Neutrophil (primary cell): Measurements from ENCODE around the gene BLVRA.

ENCODE experiments used
- H3K27ac ChIP-seq: fragments of 200-600 bp; sonication (generic); 2 replicates; pipeline ENCODE4 v1.5.1; 2016; ENCODE audit warnings: mild to moderate bottlenecking, moderate library complexity
- H3K27me3 ChIP-seq: fragments of 200-600 bp; sonication (generic); 2 replicates; pipeline ENCODE4 v1.6.0; 2016; ENCODE audit warnings: mild to moderate bottlenecking
- H3K36me3 ChIP-seq: fragments of 200-600 bp; sonication (generic); 2 replicates; pipeline ENCODE4 v1.5.1; 2017
- H3K4me1 ChIP-seq, 2 experiments: fragments of 200-600 bp in 1 of 2; sonication (generic) in 1 of 2; 1 replicate in 1 of 2; 2 replicates in 1 of 2; pipeline versions ENCODE4 v1.5.1 to v1.6.1; 2013 to 2016; ENCODE audit warnings: low read depth in 1 of 2, low read length in 1 of 2, mild to moderate bottlenecking in 1 of 2, moderate library complexity in 1 of 2; ENCODE audit not compliant: control insufficient read depth in 1 of 2, insufficient read depth in 1 of 2
- H3K4me3 ChIP-seq, 2 experiments: fragments of 200-600 bp in 1 of 2; sonication (generic) in 1 of 2; 1 replicate in 1 of 2; 2 replicates in 1 of 2; pipeline ENCODE4 v1.5.1; 2013 to 2016; ENCODE audit warnings: low read depth in 1 of 2, low read length in 1 of 2, mild to moderate bottlenecking in 1 of 2, moderate library complexity in 1 of 2
- H3K9me3 ChIP-seq: fragments of 200-600 bp; sonication (generic); 2 replicates; pipeline ENCODE4 v1.5.1; 2016
- CTCF ChIP-seq: fragments of 200-600 bp; sonication (generic); IDR thresholded peaks from 2 replicates; pipeline ENCODE4 v1.5.1; 2016; ENCODE audit warnings: antibody characterized with exemption

Gene BLVRA

DNA sequence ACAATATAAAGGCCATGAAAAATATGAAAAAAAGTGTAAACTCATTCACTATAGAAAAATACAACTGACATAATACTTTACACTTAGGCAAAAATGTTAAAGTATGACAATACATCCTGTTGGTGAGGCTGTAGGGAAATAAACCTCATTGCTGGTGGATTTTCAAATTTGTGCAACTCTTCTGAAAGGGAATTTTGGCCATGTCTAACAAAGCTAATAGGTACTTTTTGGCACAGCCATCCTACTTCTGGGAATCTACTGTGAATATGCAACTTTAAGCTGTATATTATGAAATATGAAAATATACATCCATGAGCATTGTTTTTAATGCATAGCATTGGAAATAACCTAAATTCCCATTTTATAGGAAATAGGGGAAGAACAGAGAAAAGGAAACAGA lies 15.8 kb upstream of the BLVRA start:
- no peak overlapping the region for H3K4me3 ChIP-seq
- no peak for TF ChIP-seq CTCF
- H3K9me3 ChIP-seq: no peaks in the 10 kb centered on the region

GRCh38 chr7:43747328-43748105 lies 11.0 kb upstream of the BLVRA start:
- peaks cover 3 to 9% of the 10 kb centered on the region in 2 experiments for H3K4me1 ChIP-seq
- no peaks in the 10 kb centered on the region for H3K36me3 ChIP-seq
- H3K27ac ChIP-seq: no peak overlapping the region
- no peak for TF ChIP-seq CTCF
- H3K9me3 ChIP-seq: no peaks in the 10 kb centered on the region
- no peaks in the 10 kb centered on the region for H3K27me3 ChIP-seq
- H3K4me3 ChIP-seq: no peak overlapping the region

More for the DNA sequence above, 15.8 kb upstream of the BLVRA start:
- no peaks in the 10 kb centered on the region for H3K36me3 ChIP-seq
- no peak overlapping the region for H3K27ac ChIP-seq
- no peaks in the 10 kb centered on the region for H3K4me1 ChIP-seq
- no peaks in the 10 kb centered on the region for H3K27me3 ChIP-seq

DNA sequence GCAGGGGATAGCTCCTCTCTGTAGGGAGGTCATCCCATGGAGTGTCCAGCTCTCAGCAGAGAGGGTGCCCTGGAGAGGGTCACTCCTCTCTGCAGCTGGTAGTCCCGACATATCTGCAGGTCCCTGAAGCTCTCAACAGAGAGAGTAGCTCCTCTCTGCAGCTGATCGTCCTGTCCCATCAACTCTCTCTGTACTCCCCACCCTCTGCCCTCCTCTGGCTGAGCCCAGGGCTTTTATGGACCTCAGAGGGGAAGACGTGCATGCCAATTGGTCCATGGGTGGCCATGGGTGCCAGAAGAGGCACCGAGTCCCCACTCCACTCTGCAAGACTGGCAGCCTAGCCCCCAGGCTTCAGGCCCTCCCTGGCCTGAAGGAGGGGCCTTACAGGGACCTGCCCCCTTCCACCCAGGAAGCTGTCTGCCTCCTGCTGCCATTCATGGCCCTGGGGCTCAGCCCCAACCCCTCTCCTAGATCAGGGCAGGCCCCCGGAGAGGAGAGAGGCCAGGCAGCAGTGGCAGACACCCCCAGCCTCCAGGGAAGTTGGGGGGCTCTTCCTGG lies 9.0 kb upstream of the BLVRA start:
- Histone ChIP-seq H3K9me3 (no peaks in the 10 kb centered on the region), H3K27ac (no peak overlapping the region), H3K27me3 (no peaks in the 10 kb centered on the region), H3K36me3 (no peaks in the 10 kb centered on the region), H3K4me1 (peaks cover 3 to 9% of the 10 kb centered on the region in 2 experiments), H3K4me3 (no peak overlapping the region)
- no peak for TF ChIP-seq CTCF

DNA sequence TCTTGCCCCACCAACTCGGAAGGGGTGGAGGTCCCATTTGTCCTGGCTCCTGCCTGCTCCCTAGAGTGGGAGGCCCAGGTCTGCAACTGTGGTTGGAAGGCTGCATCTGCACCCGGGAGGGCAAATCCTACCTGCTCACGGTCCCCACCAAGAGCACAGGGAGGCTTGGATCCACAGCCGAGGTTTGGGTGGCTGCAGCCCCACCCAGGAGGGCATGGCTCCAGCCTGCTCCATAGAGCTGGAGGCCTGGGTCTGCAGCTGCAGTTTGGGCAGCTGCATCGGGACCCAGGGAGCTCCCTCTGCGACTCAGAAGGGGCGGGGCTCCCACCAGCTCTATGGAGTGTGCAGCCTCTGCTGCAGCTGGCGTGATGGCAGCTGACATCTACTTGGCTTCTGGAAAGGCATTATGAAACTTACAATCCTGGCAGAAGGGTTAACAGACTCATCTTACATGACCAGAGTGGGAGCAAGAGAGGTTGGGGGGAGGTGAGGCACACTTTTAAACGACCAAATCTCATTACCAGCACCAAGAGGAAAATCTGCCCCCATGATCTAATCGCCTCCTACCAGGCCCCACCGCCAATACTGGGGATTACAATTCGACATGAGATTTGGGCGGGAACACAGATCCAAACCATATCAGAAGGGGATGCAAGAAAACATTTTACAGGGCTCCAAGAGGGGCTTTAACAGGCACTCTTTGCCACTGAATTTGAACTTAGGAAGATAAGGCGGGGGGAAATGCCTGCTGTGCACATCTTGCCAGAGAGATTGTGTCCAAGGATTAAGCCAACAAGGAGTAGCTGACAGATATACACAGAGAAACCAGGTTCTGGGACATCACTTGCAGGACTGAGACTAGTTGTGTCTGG lies 8.2 kb upstream of the BLVRA start:
- Histone ChIP-seq H3K36me3 (no peaks in the 10 kb centered on the region), H3K9me3 (no peaks in the 10 kb centered on the region), H3K27me3 (no peaks in the 10 kb centered on the region), H3K4me3 (no peak overlapping the region), H3K27ac (no peak overlapping the region), H3K4me1 (peaks cover 3 to 9% of the 10 kb centered on the region in 2 experiments)
- no peak for TF ChIP-seq CTCF

GRCh38 chr7:43752411-43752810 lies 6.1 kb upstream of the BLVRA start:
- Histone ChIP-seq H3K9me3 (no peaks in the 10 kb centered on the region), H3K27ac (no peak overlapping the region), H3K4me3 (no peak overlapping the region), H3K36me3 (no peaks in the 10 kb centered on the region), H3K4me1 (peaks cover 3 to 9% of the 10 kb centered on the region in 2 experiments), H3K27me3 (no peaks in the 10 kb centered on the region)
- no peak for TF ChIP-seq CTCF
